HG02678 (cell line): Measurements from ENCODE around the gene LAMA2.

ENCODE experiments used
- ATAC-seq: cut with Tn5 transposase; IDR thresholded peaks from one replicate; pipeline ENCODE4 v1.9.1; 2021; ENCODE audit warnings: mild to moderate bottlenecking, moderate library complexity; ENCODE audit not compliant: unreplicated experiment

LAMA2 gene

GRCh38 chr6:129500958-129501739, 618.2 kb downstream of the LAMA2 start:
- no peak for ATAC-seq

- no peak for ATAC-seq
Observed at GRCh38 chr6:129501740-129502660, 619.1 kb downstream of the LAMA2 start.

DNA sequence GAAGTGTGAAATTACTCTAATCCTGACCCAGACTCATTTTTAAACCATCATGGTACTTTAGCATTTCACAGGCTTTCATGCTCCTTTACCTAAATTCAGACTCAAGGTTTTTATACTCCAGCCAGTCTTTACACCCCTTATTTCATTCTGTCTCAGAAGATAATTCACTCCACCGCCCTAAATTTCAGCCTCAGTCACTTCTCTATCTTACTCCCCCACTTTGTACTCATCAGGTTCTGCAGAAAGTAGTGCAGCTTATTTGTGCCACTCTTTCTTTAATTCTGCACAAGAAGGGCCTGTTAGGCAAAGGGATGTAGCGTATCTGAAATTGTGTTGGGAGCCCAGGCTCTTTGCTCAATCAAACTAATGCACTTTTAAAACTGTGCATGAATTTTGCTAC, 621.5 kb downstream of the LAMA2 start:
- ATAC-seq, result no peak

DNA sequence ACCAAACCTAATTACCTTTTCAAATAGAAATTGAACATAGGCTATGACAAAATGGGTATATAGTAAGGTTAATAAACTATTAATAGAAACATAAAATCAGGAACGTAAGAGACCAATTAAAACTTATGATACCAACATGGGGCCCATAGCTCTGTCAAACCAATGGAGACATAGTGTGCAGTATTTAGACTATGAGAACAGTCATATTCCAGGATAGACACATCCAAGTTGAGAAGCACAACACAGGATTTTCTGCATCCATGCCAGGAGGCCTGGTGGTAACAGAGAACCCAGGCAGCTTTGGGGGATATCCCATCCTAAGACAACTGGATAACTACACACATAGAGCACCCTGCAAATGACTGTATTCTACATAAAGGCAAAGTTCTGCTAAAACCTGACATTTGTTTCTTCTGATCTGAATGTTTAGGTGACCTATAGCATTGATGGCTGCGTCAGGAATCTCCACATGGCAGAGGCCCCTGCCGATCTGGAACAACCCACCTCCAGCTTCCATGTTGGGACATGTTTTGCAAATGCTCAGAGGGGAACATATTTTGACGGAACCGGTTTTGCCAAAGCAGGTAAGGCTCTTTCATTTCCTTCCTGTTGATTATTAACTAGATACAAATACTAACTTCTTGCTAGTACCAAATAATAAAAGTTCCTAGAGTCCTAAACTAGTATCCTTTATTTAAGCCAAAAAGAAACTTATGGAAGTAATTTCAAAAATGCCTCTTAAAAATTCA, 624.3 kb downstream of the LAMA2 start:
- ATAC-seq, result no peak

GRCh38 chr6:129507846-129508245, 624.9 kb downstream of the LAMA2 start:
- ATAC-seq, result no peak

GRCh38 chr6:129508477-129509145, 625.7 kb downstream of the LAMA2 start:
- ATAC-seq, result no peak

DNA sequence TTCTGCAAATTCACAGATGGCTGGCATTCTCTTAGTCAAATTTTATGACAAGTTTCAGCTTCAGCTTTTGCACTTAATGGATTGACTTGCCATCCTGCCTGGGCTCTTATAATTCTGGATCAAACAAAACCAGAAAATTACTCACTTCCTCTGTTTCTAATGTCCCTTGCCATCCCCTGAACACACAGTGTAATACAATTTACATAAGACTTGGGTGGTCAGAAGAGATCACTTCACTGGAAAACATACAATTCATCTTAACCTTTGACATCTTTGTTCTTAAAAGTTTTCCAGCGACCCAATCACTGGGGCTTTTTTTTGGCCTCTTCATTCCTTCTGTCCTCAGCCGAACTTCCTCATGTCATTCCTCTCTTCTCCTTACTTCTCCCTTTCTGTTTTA, 628.0 kb downstream of the LAMA2 start:
- no peak for ATAC-seq

DNA sequence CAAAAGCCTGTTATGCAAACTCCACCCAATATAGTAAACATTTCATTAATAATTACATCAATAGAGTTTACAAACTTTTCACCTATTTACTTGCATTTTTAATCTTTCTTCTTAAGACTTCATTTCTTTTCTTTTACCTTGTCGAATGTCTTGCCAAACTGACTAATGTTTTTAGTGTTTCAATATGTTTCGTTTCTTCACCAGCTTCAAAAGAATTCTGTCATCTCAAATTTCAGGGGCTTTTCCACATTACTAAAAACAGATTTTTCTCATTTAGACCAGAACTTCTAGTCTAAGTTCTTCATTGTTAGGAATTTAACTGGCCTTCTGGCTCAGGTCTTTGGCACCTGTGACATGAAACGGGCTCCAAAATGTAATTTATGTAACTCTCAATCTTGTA, 630.5 kb downstream of the LAMA2 start:
- no peak for ATAC-seq

DNA sequence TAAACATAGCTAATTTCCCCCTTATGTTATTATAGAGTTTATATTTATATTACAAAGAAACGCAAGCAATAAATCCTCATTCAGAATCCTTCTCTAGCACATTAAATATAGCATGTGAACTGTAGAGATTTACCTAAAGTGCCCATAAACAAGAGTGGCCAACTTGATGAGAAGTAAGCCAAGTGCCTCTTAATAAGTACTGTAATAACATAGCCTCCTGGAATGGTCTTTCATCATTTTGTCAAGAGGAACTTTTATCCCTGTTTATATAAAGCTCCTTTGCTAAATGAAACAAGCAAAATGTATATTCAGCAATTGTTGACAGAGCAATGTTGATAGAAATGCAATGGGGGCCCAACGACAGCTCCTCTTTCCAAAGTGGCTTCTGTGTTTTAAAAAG, 632.1 kb downstream of the LAMA2 start:
- ATAC-seq, result no peak

GRCh38 chr6:129516005-129516404, 633.1 kb downstream of the LAMA2 start:
- ATAC-seq, result no peak

GRCh38 chr6:129516787-129517186, 633.8 kb downstream of the LAMA2 start:
- no peak for ATAC-seq

DNA sequence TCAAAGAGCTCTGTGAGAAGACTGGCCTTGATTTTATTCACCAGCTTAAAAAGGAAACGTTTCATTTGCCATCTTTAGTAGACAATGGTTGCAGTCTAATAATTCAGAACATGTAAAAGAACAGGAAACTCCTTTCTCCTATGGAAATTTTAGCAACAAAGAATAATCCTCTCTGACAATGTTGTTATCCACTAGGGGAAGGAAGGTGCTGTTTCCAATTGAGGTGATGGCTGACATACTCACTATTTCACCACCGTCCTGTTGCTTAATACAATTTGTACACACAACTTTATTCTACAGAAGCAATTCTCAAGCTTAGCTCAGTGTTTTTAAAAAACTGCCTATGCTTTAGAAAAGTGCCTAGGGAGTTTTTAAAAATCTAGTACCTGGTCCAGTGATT, 634.4 kb downstream of the LAMA2 start:
- no peak for ATAC-seq

GRCh38 chr6:129519750-129520149, 636.8 kb downstream of the LAMA2 start:
- ATAC-seq, result no peak

DNA sequence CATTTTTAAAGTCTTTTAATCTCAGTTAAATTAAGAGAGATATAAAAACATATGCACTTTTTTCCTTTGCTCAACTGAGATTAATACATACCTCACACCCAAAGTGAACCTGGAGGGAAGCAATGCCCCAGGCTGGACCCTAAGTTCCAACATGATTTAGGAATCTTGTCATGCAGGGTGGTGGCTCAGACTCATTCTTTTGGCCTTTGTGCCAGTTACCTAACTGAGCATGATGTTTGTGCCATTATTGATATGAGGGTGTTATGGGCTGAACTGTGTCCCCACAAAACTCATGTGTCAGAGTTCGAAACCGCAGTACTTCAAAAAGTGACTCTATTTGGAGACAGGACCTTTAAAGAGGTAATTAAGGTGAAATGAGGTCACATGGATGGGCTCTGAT, 639.0 kb downstream of the LAMA2 start:
- ATAC-seq, result no peak

GRCh38 chr6:129523816-129524215, 640.9 kb downstream of the LAMA2 start:
- ATAC-seq, result no peak

- ATAC-seq, result no peak
Observed at GRCh38 chr6:129525055-129525454, 642.1 kb downstream of the LAMA2 start.

DNA sequence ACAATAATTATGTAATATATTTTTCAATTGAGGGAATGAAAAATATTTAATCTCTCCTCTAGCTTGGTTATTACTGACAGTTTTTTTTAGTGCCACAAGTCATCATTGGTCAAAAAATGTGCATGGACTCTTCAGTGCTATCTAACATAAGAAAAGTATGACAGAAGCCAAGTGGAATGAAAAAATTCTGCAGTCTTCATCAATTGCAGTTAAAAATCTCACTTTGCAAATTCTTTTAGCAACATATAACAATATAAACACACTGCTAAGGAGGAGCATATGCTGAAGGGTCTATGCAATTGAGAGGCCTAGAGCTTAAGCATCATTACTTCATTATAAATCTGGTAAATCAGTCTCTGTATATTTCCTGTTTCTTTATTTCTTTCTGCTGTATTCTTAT, 652.0 kb downstream of the LAMA2 start:
- ATAC-seq, result no peak

DNA sequence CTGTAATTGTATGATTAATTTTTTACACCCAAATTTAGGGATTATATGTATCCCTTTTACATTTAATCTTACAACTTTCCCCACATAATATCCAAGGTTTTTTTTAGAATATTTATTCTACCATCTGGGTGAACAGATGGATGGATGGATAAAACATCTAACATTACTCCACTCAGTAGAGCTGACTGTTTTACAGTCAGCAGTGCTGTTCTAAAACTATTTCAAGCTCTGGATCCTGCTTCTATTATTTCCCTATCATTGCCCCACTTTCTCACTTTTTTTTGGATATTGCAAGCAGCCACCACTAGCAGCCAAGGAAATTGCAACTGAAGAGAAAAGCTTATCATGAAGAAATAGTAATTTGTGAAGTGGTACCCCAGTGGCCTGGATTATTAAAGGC, 653.3 kb downstream of the LAMA2 start:
- no peak for ATAC-seq

DNA sequence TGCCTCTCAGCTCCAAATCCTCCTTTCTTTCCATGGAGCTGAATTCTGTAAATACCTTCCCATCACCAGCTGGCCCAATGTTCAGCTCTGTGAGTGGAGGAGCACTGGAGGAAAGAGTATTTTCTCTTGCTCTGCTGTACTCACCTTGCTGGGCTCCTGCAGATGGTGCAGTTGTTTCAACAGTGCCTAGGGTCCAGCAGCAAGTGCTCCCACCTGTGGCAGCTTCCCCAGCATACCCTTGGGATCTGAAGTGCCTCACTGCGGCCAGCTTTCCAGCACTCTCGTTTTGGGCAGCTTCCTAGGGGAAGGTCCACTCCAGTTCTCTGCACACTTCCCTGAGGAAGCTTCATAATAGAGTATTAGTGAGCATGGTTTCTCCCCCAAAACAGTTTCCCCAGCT, 656.1 kb downstream of the LAMA2 start:
- no peak for ATAC-seq

- ATAC-seq, result no peak
Observed at GRCh38 chr6:129542705-129543104, 659.8 kb downstream of the LAMA2 start.

- ATAC-seq, result no peak
Observed at GRCh38 chr6:129543981-129544380, 661.0 kb downstream of the LAMA2 start.
